Activated T-helper 17 cell treated with anti-CD3 and anti-CD28 coated beads, Interleukin-2, amount 50 U/mL, for 72 hours (primary cell): ENCODE measurements around the gene KLF7. TPM values are rescaled to one million over a fixed set of nuclear protein-coding genes. Genes with fewer than 3 reads are reported as not detected.

Experiments used
- ATAC-seq: fragments of 150-1000 bp; cut with Tn5 transposase; replicated peaks from 2 replicates; pipeline ENCODE4 v1.10.0; 2021; ENCODE audit warnings: mild to moderate bottlenecking, moderate library complexity
- H3K27ac Mint-ChIP-seq: one replicate; pipeline ENCODE4 v1.8.0; 2022; ENCODE audit warnings: mixed read lengths
- H3K27me3 Mint-ChIP-seq: one replicate; pipeline ENCODE4 v1.8.0; 2022; ENCODE audit warnings: mixed read lengths
- H3K36me3 Mint-ChIP-seq: one replicate; pipeline ENCODE4 v1.8.0; 2022; ENCODE audit warnings: low read depth, mild to moderate bottlenecking, mixed read lengths
- H3K4me1 Mint-ChIP-seq: one replicate; pipeline ENCODE4 v1.8.0; 2022; ENCODE audit warnings: mixed read lengths
- H3K4me3 Mint-ChIP-seq: one replicate; pipeline ENCODE4 v1.8.0; 2022; ENCODE audit warnings: mild to moderate bottlenecking, mixed read lengths
- H3K9me3 Mint-ChIP-seq: one replicate; pipeline ENCODE4 v1.8.0; 2022; ENCODE audit warnings: mixed read lengths
- total RNA-seq, 2 donors: library from RNA; stranded (reverse); gene quantifications; one replicate each; pipeline ENCODE4 v1.2.3, GENCODE V29; 2022

The KLF7 gene
- total RNA-seq, 2 donors from 2014 or later = 32.8 to 40.6 TPM

GRCh38 chr2:207148020-207148419, 17.7 kb downstream of the KLF7 start:
- Mint-ChIP-seq H3K9me3 (no peaks in the 10 kb centered on the region), H3K4me3 (no peak overlapping the region), H3K36me3 (peaks cover 43% of the 10 kb centered on the region), H3K4me1 (peaks cover 43% of the 10 kb centered on the region), H3K27ac (no peak overlapping the region), H3K27me3 (no peaks in the 10 kb centered on the region)
- ATAC-seq = no peak

GRCh38 chr2:207144173-207144785, 21.5 kb downstream of the KLF7 start:
- Mint-ChIP-seq H3K4me1 (peaks cover 42% of the 10 kb centered on the region), H3K27me3 (no peaks in the 10 kb centered on the region), H3K4me3 (peak overlapping the region; percentile 71), H3K36me3 (peaks cover 26% of the 10 kb centered on the region), H3K27ac (peak overlapping the region; percentile 94), H3K9me3 (no peaks in the 10 kb centered on the region)
- ATAC-seq = no peak

GRCh38 chr2:207143215-207144172, 22.3 kb downstream of the KLF7 start:
- peak; percentile 82 for ATAC-seq
- Mint-ChIP-seq H3K4me1 (peaks cover 39% of the 10 kb centered on the region), H3K9me3 (no peaks in the 10 kb centered on the region), H3K27ac (peak overlapping the region; percentile 94), H3K27me3 (no peaks in the 10 kb centered on the region), H3K36me3 (peaks cover 26% of the 10 kb centered on the region), H3K4me3 (peak overlapping the region; percentile 71)

GRCh38 chr2:207142461-207142860, 23.3 kb downstream of the KLF7 start:
- no peaks in the 10 kb centered on the region for H3K27me3 Mint-ChIP-seq
- peak; percentile 54 for ATAC-seq
- H3K36me3 Mint-ChIP-seq = peaks cover 19% of the 10 kb centered on the region
- peak overlapping the region; percentile 94 for H3K27ac Mint-ChIP-seq
- H3K4me3 Mint-ChIP-seq = peak overlapping the region; percentile 71
- no peaks in the 10 kb centered on the region for H3K9me3 Mint-ChIP-seq
- peaks cover 39% of the 10 kb centered on the region for H3K4me1 Mint-ChIP-seq

- Mint-ChIP-seq H3K36me3 (peaks cover 14% of the 10 kb centered on the region), H3K4me3 (peak overlapping the region; percentile 71), H3K27me3 (no peaks in the 10 kb centered on the region), H3K27ac (peak overlapping the region; percentile 94), H3K4me1 (peaks cover 41% of the 10 kb centered on the region), H3K9me3 (no peaks in the 10 kb centered on the region)
- ATAC-seq = no peak
These were observed 24.4 kb downstream of the KLF7 start for GRCh38 chr2:207141386-207141785.

GRCh38 chr2:207140265-207140664, 25.5 kb downstream of the KLF7 start:
- H3K4me3 Mint-ChIP-seq = no peak overlapping the region
- no peaks in the 10 kb centered on the region for H3K27me3 Mint-ChIP-seq
- H3K27ac Mint-ChIP-seq = no peak overlapping the region
- ATAC-seq = no peak
- H3K9me3 Mint-ChIP-seq = no peaks in the 10 kb centered on the region
- peaks cover 14% of the 10 kb centered on the region for H3K36me3 Mint-ChIP-seq
- H3K4me1 Mint-ChIP-seq = peaks cover 49% of the 10 kb centered on the region

- Mint-ChIP-seq H3K36me3 (peaks cover 14% of the 10 kb centered on the region), H3K27me3 (no peaks in the 10 kb centered on the region), H3K4me3 (no peak overlapping the region), H3K4me1 (peaks cover 48% of the 10 kb centered on the region), H3K9me3 (no peaks in the 10 kb centered on the region), H3K27ac (no peak overlapping the region)
- ATAC-seq = no peak
These were observed 26.2 kb downstream of the KLF7 start for GRCh38 chr2:207139552-207139951.

- H3K36me3 Mint-ChIP-seq = peaks cover 16% of the 10 kb centered on the region
- H3K27ac Mint-ChIP-seq = no peak overlapping the region
- H3K4me1 Mint-ChIP-seq = peaks cover 48% of the 10 kb centered on the region
- ATAC-seq = no peak
- H3K27me3 Mint-ChIP-seq = no peaks in the 10 kb centered on the region
- H3K9me3 Mint-ChIP-seq = no peaks in the 10 kb centered on the region
- no peak overlapping the region for H3K4me3 Mint-ChIP-seq
These were observed 27.0 kb downstream of the KLF7 start for GRCh38 chr2:207138627-207139297.

- no peaks in the 10 kb centered on the region for H3K27me3 Mint-ChIP-seq
- H3K4me3 Mint-ChIP-seq = no peak overlapping the region
- H3K36me3 Mint-ChIP-seq = peaks cover 19% of the 10 kb centered on the region
- no peaks in the 10 kb centered on the region for H3K9me3 Mint-ChIP-seq
- no peak overlapping the region for H3K27ac Mint-ChIP-seq
- ATAC-seq = no peak
- peaks cover 40% of the 10 kb centered on the region for H3K4me1 Mint-ChIP-seq
These were observed 28.0 kb downstream of the KLF7 start for GRCh38 chr2:207137596-207138337.

GRCh38 chr2:207136874-207137273, 28.9 kb downstream of the KLF7 start:
- H3K36me3 Mint-ChIP-seq = peaks cover 19% of the 10 kb centered on the region
- H3K27me3 Mint-ChIP-seq = no peaks in the 10 kb centered on the region
- H3K9me3 Mint-ChIP-seq = no peaks in the 10 kb centered on the region
- no peak overlapping the region for H3K4me3 Mint-ChIP-seq
- H3K27ac Mint-ChIP-seq = no peak overlapping the region
- peaks cover 31% of the 10 kb centered on the region for H3K4me1 Mint-ChIP-seq
- no peak for ATAC-seq

- Mint-ChIP-seq H3K4me3 (peak overlapping the region; percentile 30), H3K9me3 (no peaks in the 10 kb centered on the region), H3K4me1 (peaks cover 30% of the 10 kb centered on the region), H3K27ac (peak overlapping the region; percentile 39), H3K27me3 (no peaks in the 10 kb centered on the region), H3K36me3 (peaks cover 19% of the 10 kb centered on the region)
- no peak for ATAC-seq
These were observed 29.8 kb downstream of the KLF7 start for GRCh38 chr2:207135801-207136457.

- peak; percentile 41 for ATAC-seq
- Mint-ChIP-seq H3K9me3 (no peaks in the 10 kb centered on the region), H3K4me3 (peak overlapping the region; percentile 30), H3K27ac (no peak overlapping the region), H3K36me3 (peaks cover 19% of the 10 kb centered on the region), H3K4me1 (peaks cover 30% of the 10 kb centered on the region), H3K27me3 (no peaks in the 10 kb centered on the region)
These were observed 30.4 kb downstream of the KLF7 start for GRCh38 chr2:207135340-207135739.

- Mint-ChIP-seq H3K36me3 (peaks cover 13% of the 10 kb centered on the region), H3K9me3 (no peaks in the 10 kb centered on the region), H3K27me3 (no peaks in the 10 kb centered on the region), H3K4me3 (no peak overlapping the region), H3K27ac (no peak overlapping the region), H3K4me1 (peaks cover 33% of the 10 kb centered on the region)
- no peak for ATAC-seq
These were observed 31.8 kb downstream of the KLF7 start for GRCh38 chr2:207133820-207134519.
